Transverse colon (tissue), 4 donors: Measurements from ENCODE around the gene ZNF503. TPM values are rescaled to one million over a fixed set of nuclear protein-coding genes. Genes with fewer than 3 reads are reported as not detected.

ENCODE experiments used
- DNase-seq: peaks from one replicate; pipeline ENCODE4 v3.0.0-alpha.2; 2019
- H3K27ac ChIP-seq, 4 donors: fragments of 200-600 bp; sonication (generic); 2 replicates each; pipeline ENCODE4 v1.5.1; 2016 to 2018; ENCODE audit warnings: inconsistent platforms in 4 of 4
- H3K27me3 ChIP-seq: fragments of 200-600 bp; sonication (generic); 2 replicates; pipeline ENCODE4 v1.5.1; 2017; ENCODE audit warnings: inconsistent platforms
- H3K36me3 ChIP-seq, 4 donors: fragments of 200-600 bp; sonication (generic); 2 replicates each; pipeline ENCODE4 v1.5.1; 2017 to 2019; ENCODE audit warnings: inconsistent platforms in 4 of 4
- H3K4me1 ChIP-seq, 4 donors: fragments of 200-600 bp; sonication (generic); 2 replicates each; pipeline ENCODE4 v1.5.1; 2017 to 2020; ENCODE audit warnings: inconsistent platforms in 4 of 4
- H3K4me3 ChIP-seq, 4 donors: fragments of 200-600 bp; sonication (generic); 1 replicate in 1 of 4; 2 replicates in 3 of 4; pipeline versions ENCODE4 v1.5.1 to v1.6.1; 2017 to 2019; ENCODE audit warnings: inconsistent platforms in 4 of 4
- H3K9me3 ChIP-seq, 2 donors: fragments of 200-600 bp; sonication (generic); 2 replicates each; pipeline ENCODE4 v1.5.1; 2017 to 2019; ENCODE audit warnings: inconsistent platforms in 2 of 2
- CTCF ChIP-seq, 5 experiments: fragments of 200-600 bp in 3 of 5; fragments of 450-650 bp in 2 of 5; sonication (generic) in 3 of 5; IDR thresholded peaks; 1 replicate in 2 of 5; 2 replicates in 3 of 5; pipeline ENCODE4 v1.5.1; 2016 to 2017; ENCODE audit warnings: antibody characterized with exemption in 5 of 5, inconsistent platforms in 3 of 5, mild to moderate bottlenecking in 2 of 5, moderate library complexity in 1 of 5
- EP300 ChIP-seq: sonication (generic); formaldehyde crosslinking; IDR thresholded peaks from one replicate; pipeline ENCODE4 v1.6.1; 2017; ENCODE audit warnings: antibody characterized with exemption, low read depth
- POLR2A ChIP-seq: fragments of 450-650 bp; IDR thresholded peaks from one replicate; pipeline ENCODE4 v1.6.1; 2016; ENCODE audit warnings: antibody characterized with exemption, mild to moderate bottlenecking, moderate library complexity
- POLR2AphosphoS5 ChIP-seq, 3 donors: sonication (generic); formaldehyde crosslinking; IDR thresholded peaks; one replicate each; pipeline ENCODE4 v1.6.1; 2016; ENCODE audit warnings: antibody characterized with exemption in 3 of 3
- WGBS, 2 donors: methylation state at CpG; one replicate each; pipeline ENCODE4 v1.1.5; 2018; ENCODE audit warnings: low coverage in 1 of 2; 5-methylcytosine and 5-hydroxymethylcytosine counted together
- in situ Hi-C, 4 donors: fragments of 200-750 bp; cut with MboI; loops; one replicate each; pipeline versions ENCODE4 v1.15.0 to v1.15.1; 2017; ENCODE audit warnings: low sequenced_read_pairs in 3 of 4, low pct_ligation_motif_present in 1 of 4, low pct_unique_long_range_greater_than_20kb in 1 of 4
- intact Hi-C: fragments of 100-400 bp; cut with DNase I; formaldehyde crosslinking; loops from one replicate; pipeline ENCODE4 v1.15.1; 2023; ENCODE audit warnings: low total_unique reads
- total RNA-seq, 4 donors: library from RNA; depleted of rRNA; stranded (reverse); fragments of >200 nt; gene quantifications; one replicate each; pipeline ENCODE4 v1.1.0, GENCODE V29; 2016

Gene ZNF503
- total RNA-seq, 4 donors from 2014 or later, result 3.0 to 17.9 (median 7.2) TPM

- in situ Hi-C loops, result no loop called here
- 83 to 94% methylated on average over 2 of the region's 2 CpGs for WGBS, 2 donors
Measured at GRCh38 chr10:75443362-75443761, 41.8 kb upstream of the ZNF503 start.

GRCh38 chr10:75441682-75442081 is 40.1 kb upstream of the ZNF503 start:
- H3K36me3 ChIP-seq, result no peaks in the 10 kb centered on the region
- no peak overlapping the region for H3K4me3 ChIP-seq
- intact Hi-C loops, result no loop called here
- no peak for TF ChIP-seq CTCF (IDR thresholded peaks at IDR 0.05)
- no peak for TF ChIP-seq EP300
- no peak for TF ChIP-seq POLR2A
- TF ChIP-seq POLR2AphosphoS5 (IDR thresholded peaks at IDR 0.05), result no peak
- in situ Hi-C loops, result no loop called here
- DNase-seq, result no peak
- H3K27ac ChIP-seq, result no peak overlapping the region
- peaks cover 0 to 8% (median 3%) of the 10 kb centered on the region in 4 donors for H3K4me1 ChIP-seq
- no peaks in the 10 kb centered on the region for H3K27me3 ChIP-seq
- H3K9me3 ChIP-seq, result no peaks in the 10 kb centered on the region

More at GRCh38 chr10:75443362-75443761, 41.8 kb upstream of the ZNF503 start:
- H3K4me1 ChIP-seq, result peaks cover 0 to 13% (median 8%) of the 10 kb centered on the region in 4 donors
- H3K9me3 ChIP-seq, result no peaks in the 10 kb centered on the region
- no peak overlapping the region for H3K27ac ChIP-seq
- DNase-seq, result no peak
- H3K4me3 ChIP-seq, result no peak overlapping the region
- intact Hi-C loops, result no loop called here
- no peaks in the 10 kb centered on the region for H3K27me3 ChIP-seq
- no peaks in the 10 kb centered on the region for H3K36me3 ChIP-seq
- TF ChIP-seq POLR2AphosphoS5 (IDR thresholded peaks at IDR 0.05) (no peak), EP300 (no peak), POLR2A (no peak), CTCF (IDR thresholded peaks at IDR 0.05) (no peak)

GRCh38 chr10:75441196-75441595 is 39.6 kb upstream of the ZNF503 start:
- peaks cover 0 to 8% (median 3%) of the 10 kb centered on the region in 4 donors for H3K4me1 ChIP-seq
- H3K36me3 ChIP-seq, result no peaks in the 10 kb centered on the region
- no peak for TF ChIP-seq CTCF (IDR thresholded peaks at IDR 0.05)
- no peak for TF ChIP-seq POLR2A
- TF ChIP-seq POLR2AphosphoS5 (IDR thresholded peaks at IDR 0.05), result no peak
- no peak for TF ChIP-seq EP300
- no peak overlapping the region for H3K27ac ChIP-seq
- intact Hi-C loops, result no loop called here
- 40 to 47% methylated on average over 4 of the region's 4 CpGs for WGBS, 2 donors
- DNase-seq, result peak; percentile 10
- no peaks in the 10 kb centered on the region for H3K9me3 ChIP-seq
- in situ Hi-C loops, result no loop called here
- H3K4me3 ChIP-seq, result no peak overlapping the region
- H3K27me3 ChIP-seq, result no peaks in the 10 kb centered on the region

- no peak overlapping the region for H3K27ac ChIP-seq
- no peak for TF ChIP-seq EP300
- no peak for TF ChIP-seq POLR2A
- no peak for TF ChIP-seq POLR2AphosphoS5 (IDR thresholded peaks at IDR 0.05)
- TF ChIP-seq CTCF (IDR thresholded peaks at IDR 0.05), result no peak
- intact Hi-C loops (no loop called here), in situ Hi-C loops (no loop called here)
- H3K4me1 ChIP-seq, result peaks cover 0 to 8% (median 3%) of the 10 kb centered on the region in 4 donors
- H3K27me3 ChIP-seq, result no peaks in the 10 kb centered on the region
- DNase-seq, result no peak
- H3K36me3 ChIP-seq, result no peaks in the 10 kb centered on the region
- WGBS, 2 donors, result 75 to 87% methylated on average over 4 of the region's 4 CpGs
- H3K4me3 ChIP-seq, result no peak overlapping the region
- H3K9me3 ChIP-seq, result no peaks in the 10 kb centered on the region
Measured at GRCh38 chr10:75440271-75440793, 38.8 kb upstream of the ZNF503 start.
